ENCODE data around the gene SDR42E1.

The SDR42E1 gene

GRCh38 chr16:82027629-82028064 is 16.4 kb upstream of the SDR42E1 start:
- Histone ChIP-seq H3K9me2 (replicated peaks; ENCODE audit: low read depth, low read length) (no peaks in the 10 kb centered on the region), H3K4me3 (ENCODE audit: low read length, poor library complexity, severe bottlenecking) (no peak overlapping the region), H3K36me3 (ENCODE audit: insufficient read depth, low read length) (no peaks in the 10 kb centered on the region), H3K4me2 (ENCODE audit: low read depth, low read length, poor library complexity, severe bottlenecking) (no peak overlapping the region), H2AFZ (ENCODE audit: low read length) (no peak overlapping the region), H4K20me1 (ENCODE audit: insufficient read depth, low read length, poor library complexity, severe bottlenecking) (no peaks in the 10 kb centered on the region), H3K9me3 (ENCODE audit: insufficient read depth, low read depth, low read length) (no peaks in the 10 kb centered on the region), H3K79me2 (ENCODE audit: insufficient read depth, low read length) (no peaks in the 10 kb centered on the region), H3K27me3 (ENCODE audit: insufficient read depth, low read length, poor library complexity, severe bottlenecking) (no peaks in the 10 kb centered on the region), H3F3A (ENCODE audit: low read depth) (no peaks in the 10 kb centered on the region), H3K9ac (ENCODE audit: low read depth, low read length, poor library complexity, severe bottlenecking) (no peak overlapping the region), H3K4me1 (ENCODE audit: insufficient read depth, low read length, poor library complexity, severe bottlenecking) (no peaks in the 10 kb centered on the region)
- TF ChIP-seq CTCF (conservative IDR thresholded peaks at IDR 0.05; ENCODE audit: low read length) = no peak
- TF ChIP-seq EZH2phosphoT487 (IDR thresholded peaks at IDR 0.05; ENCODE audit: borderline replicate concordance) = no peak

GRCh38 chr16:82024883-82025282 is 13.6 kb upstream of the SDR42E1 start:
- no peak overlapping the region for H2AFZ ChIP-seq (ENCODE audit: low read length)
- no peaks in the 10 kb centered on the region for H3K9me2 ChIP-seq (replicated peaks; ENCODE audit: low read depth, low read length)
- TF ChIP-seq CTCF (conservative IDR thresholded peaks at IDR 0.05; ENCODE audit: low read length) = no peak
- no peak for TF ChIP-seq EZH2phosphoT487 (IDR thresholded peaks at IDR 0.05; ENCODE audit: borderline replicate concordance)
- no peaks in the 10 kb centered on the region for H4K20me1 ChIP-seq (ENCODE audit: insufficient read depth, low read length, poor library complexity, severe bottlenecking)
- no peaks in the 10 kb centered on the region for H3K4me1 ChIP-seq (ENCODE audit: insufficient read depth, low read length, poor library complexity, severe bottlenecking)
- no peak overlapping the region for H3K4me2 ChIP-seq (ENCODE audit: low read depth, low read length, poor library complexity, severe bottlenecking)
- H3K4me3 ChIP-seq (ENCODE audit: low read length, poor library complexity, severe bottlenecking) = no peak overlapping the region
- H3K9me3 ChIP-seq (ENCODE audit: insufficient read depth, low read depth, low read length) = no peaks in the 10 kb centered on the region
- H3K27me3 ChIP-seq (ENCODE audit: insufficient read depth, low read length, poor library complexity, severe bottlenecking) = no peaks in the 10 kb centered on the region
- H3F3A ChIP-seq (ENCODE audit: low read depth) = no peaks in the 10 kb centered on the region
- no peaks in the 10 kb centered on the region for H3K79me2 ChIP-seq (ENCODE audit: insufficient read depth, low read length)
- no peak overlapping the region for H3K9ac ChIP-seq (ENCODE audit: low read depth, low read length, poor library complexity, severe bottlenecking)
- no peaks in the 10 kb centered on the region for H3K36me3 ChIP-seq (ENCODE audit: insufficient read depth, low read length)

GRCh38 chr16:82024316-82024715 is 13.0 kb upstream of the SDR42E1 start:
- Histone ChIP-seq H3K36me3 (ENCODE audit: insufficient read depth, low read length) (no peaks in the 10 kb centered on the region), H3K4me1 (ENCODE audit: insufficient read depth, low read length, poor library complexity, severe bottlenecking) (no peaks in the 10 kb centered on the region), H4K20me1 (ENCODE audit: insufficient read depth, low read length, poor library complexity, severe bottlenecking) (no peaks in the 10 kb centered on the region), H3F3A (ENCODE audit: low read depth) (no peaks in the 10 kb centered on the region), H3K9me3 (ENCODE audit: insufficient read depth, low read depth, low read length) (no peaks in the 10 kb centered on the region), H3K79me2 (ENCODE audit: insufficient read depth, low read length) (no peaks in the 10 kb centered on the region), H2AFZ (ENCODE audit: low read length) (no peak overlapping the region), H3K27me3 (ENCODE audit: insufficient read depth, low read length, poor library complexity, severe bottlenecking) (no peaks in the 10 kb centered on the region), H3K4me3 (ENCODE audit: low read length, poor library complexity, severe bottlenecking) (no peak overlapping the region), H3K4me2 (ENCODE audit: low read depth, low read length, poor library complexity, severe bottlenecking) (no peak overlapping the region), H3K9ac (ENCODE audit: low read depth, low read length, poor library complexity, severe bottlenecking) (no peak overlapping the region), H3K9me2 (replicated peaks; ENCODE audit: low read depth, low read length) (no peaks in the 10 kb centered on the region)
- TF ChIP-seq CTCF (conservative IDR thresholded peaks at IDR 0.05; ENCODE audit: low read length) (no peak), EZH2phosphoT487 (IDR thresholded peaks at IDR 0.05; ENCODE audit: borderline replicate concordance) (no peak)
